Caco-2 (cell line): ENCODE results near the gene RUFY1. TPM values are rescaled to one million over a fixed set of nuclear protein-coding genes. Genes with fewer than 3 reads are reported as not detected.
"Not testable (repeated sequence)": the region's sequence is repeated elsewhere in the genome, so short reads cannot be mapped to it uniquely, and the experiment has no call there.

Experiments used
- Bru-seq: library from RNA; stranded (reverse); fragments of 400-500 nt; gene quantifications from one replicate; lab custom pipeline; 2021; lab: Mats Ljungman, UMichigan
- BruChase-seq, 2 experiments: library from RNA; stranded (reverse); fragments of 400-500 nt; gene quantifications; one replicate each; lab custom pipeline; 2021; lab: Mats Ljungman, UMichigan
- BruUV-seq: library from RNA; stranded (reverse); fragments of 400-500 nt; replicated peaks from 2 replicates; lab custom pipeline; 2021; lab: Mats Ljungman, UMichigan
- CTCF ChIA-PET: fragments of 300-600 bp; sonication (Branson Sonifier 250); formaldehyde crosslinking; loops from one replicate; lab custom pipeline; 2022; ENCODE audit warnings: antibody characterized with exemption; lab: Charles Lee
- POLR2A ChIA-PET: fragments of 300-600 bp; sonication (Branson Sonifier 250); formaldehyde crosslinking; loops from one replicate; lab custom pipeline; 2022; ENCODE audit warnings: antibody characterized with exemption; lab: Charles Lee
- DNase-seq, 2 experiments: peaks; one replicate each; pipeline versions ENCODE4 v3.0.0 to v3.0.0-alpha.2; 2020 to 2022
- H3K27me3 ChIP-seq: replicated peaks from 2 replicates; pipeline ENCODE4 v1.6.0; 2011; ENCODE audit warnings: low read length; ENCODE audit not compliant: control insufficient read depth, insufficient read depth
- H3K36me3 ChIP-seq: 2 replicates; pipeline ENCODE4 v1.5.1; 2011; ENCODE audit warnings: low read length; ENCODE audit not compliant: control insufficient read depth, insufficient read depth
- H3K4me1 ChIP-seq: fragments of 250-450 bp; sonication (Bioruptor Pico); 2 replicates; pipeline ENCODE4 v1.5.1; 2020; ENCODE audit warnings: mild to moderate bottlenecking
- H3K4me3 ChIP-seq: 2 replicates; pipeline ENCODE4 v1.5.1; 2011; ENCODE audit warnings: low read depth, mild to moderate bottlenecking, control low read depth, low read length
- H3K9me3 ChIP-seq: fragments of 250-450 bp; sonication (Bioruptor Pico); 2 replicates; pipeline ENCODE4 v1.5.1; 2020; ENCODE audit warnings: mild to moderate bottlenecking, moderate library complexity
- H3K27ac Mint-ChIP-seq: one replicate; pipeline ENCODE4 v1.8.0; 2022; ENCODE audit warnings: mixed read lengths; ENCODE audit not compliant: unreplicated experiment
- H3K27me3 Mint-ChIP-seq: one replicate; pipeline ENCODE4 v1.8.0; 2022; ENCODE audit warnings: mixed read lengths; ENCODE audit not compliant: insufficient read depth, unreplicated experiment
- H3K36me3 Mint-ChIP-seq: one replicate; pipeline ENCODE4 v1.8.0; 2022; ENCODE audit warnings: mild to moderate bottlenecking, mixed read lengths; ENCODE audit not compliant: insufficient read depth, unreplicated experiment
- H3K4me1 Mint-ChIP-seq: one replicate; pipeline ENCODE4 v1.8.0; 2022; ENCODE audit warnings: low read depth, mixed read lengths; ENCODE audit not compliant: unreplicated experiment
- H3K4me3 Mint-ChIP-seq: one replicate; pipeline ENCODE4 v1.8.0; 2022; ENCODE audit warnings: mild to moderate bottlenecking, moderate library complexity, mixed read lengths; ENCODE audit not compliant: unreplicated experiment
- H3K9me3 Mint-ChIP-seq: one replicate; pipeline ENCODE4 v1.8.0; 2022; ENCODE audit warnings: mixed read lengths; ENCODE audit not compliant: unreplicated experiment
- CTCF ChIP-seq, 2 experiments: fragments of 200-600 bp in 1 of 2; IDR thresholded peaks; 1 replicate in 1 of 2; 2 replicates in 1 of 2; pipeline versions ENCODE4 v1.5.1 to v1.8.0; 2011 to 2022; ENCODE audit warnings: antibody characterized with exemption in 1 of 2, control low read depth in 1 of 2, inconsistent platforms in 1 of 2, low read depth in 1 of 2, low read length in 1 of 2, mild to moderate bottlenecking in 1 of 2, moderate library complexity in 1 of 2; ENCODE audit not compliant: insufficient read depth in 1 of 2, severe bottlenecking in 1 of 2, unreplicated experiment in 1 of 2
- intact Hi-C: fragments of 100-400 bp; cut with micrococcal nuclease; formaldehyde crosslinking; loops from one replicate; pipeline ENCODE4 v1.10.0; 2022; ENCODE audit not compliant: unreplicated experiment
- long read RNA-seq: library from polyadenylated mRNA; stranded (forward); transcript quantifications from one replicate; pipeline ENCODE4 v2.0.0, GENCODE V29; 2022
- total RNA-seq: library from RNA; stranded (reverse); gene quantifications from 2 replicates; pipeline ENCODE4 v1.2.3, GENCODE V29; 2022

Gene RUFY1
- total RNA-seq = 33.4 and 36.3 TPM in 2 replicates
- Bru-seq, nascent RNA = percentile 70 among the genes with signal in this experiment
- BruChase-seq, experiment 1, labeled RNA remaining after a 2-hour chase = percentile 65 among the genes with signal in this experiment
- BruChase-seq, experiment 2, labeled RNA remaining after a 6-hour chase = percentile 67 among the genes with signal in this experiment
- long read RNA-seq, transcript RUFY1-201 (18 exons, 2,646 nt) = major isoform, 9 of 31 reads
- long read RNA-seq, transcript RUFY1-204 (17 exons, 2,642 nt) = major isoform, 9 of 31 reads
- long read RNA-seq, partial matches to known transcripts = 6 of 31 reads
- long read RNA-seq, other reads (novel, unspliced or antisense) = 6 of 31 reads

GRCh38 chr5:179550511-179551342 lies at the start of gene RUFY1:
Gene RUFY1, plus strand, starts transcription at chr5:179550554. Its CDS starts 16 bp downstream, at chr5:179550570.
- TSS peak; percentile 26 for BruUV-seq
- Mint-ChIP-seq H3K27me3 (no peaks in the 10 kb centered on the region), H3K9me3 (no peaks in the 10 kb centered on the region), H3K27ac (peak within 1 kb of the TSS; percentile 96), H3K4me3 (peak within 1 kb of the TSS; percentile 97), H3K4me1 (peaks cover 5% of the 10 kb centered on the region), H3K36me3 (peaks cover 23% of the 10 kb centered on the region)
- intact Hi-C loops = loop anchor here (1.0 kb wide), 1 partner anchor 9 kb away; no protein-coding TSS in a partner anchor
- ChIA-PET CTCF (interaction anchor here (0.9 kb wide), 1 partner anchor 9 kb away, joined by 4 read pairs; no protein-coding TSS in a partner anchor), POLR2A (interaction anchor here (0.6 to 1.8 kb wide), 3 partner anchors 8 to 149 kb away, joined by 6 to 25 read pairs (median 12); partner anchors contain the start of gene HNRNPH1)
- no peaks in the 10 kb centered on the region for H3K27me3 ChIP-seq
- peak; percentile 78 to 92 for DNase-seq
- no peaks in the 10 kb centered on the region for H3K36me3 ChIP-seq
- no peaks in the 10 kb centered on the region for H3K9me3 ChIP-seq
- H3K4me3 ChIP-seq = peak within 1 kb of the TSS; percentile 100
- H3K4me1 ChIP-seq = peaks cover 16% of the 10 kb centered on the region; the same call in 1 of the 2 replicates
- no peak for TF ChIP-seq CTCF (IDR thresholded peaks at IDR 0.05; ENCODE audit: insufficient read depth in 1 of 2, low read depth in 1 of 2, low read length in 1 of 2, severe bottlenecking in 1 of 2, unreplicated experiment in 1 of 2)

GRCh38 chr5:179501997-179502396 lies 48.4 kb upstream of the RUFY1 start:
- H3K9me3 Mint-ChIP-seq, DNase-seq, H3K36me3 Mint-ChIP-seq, H3K4me3 Mint-ChIP-seq, POLR2A ChIA-PET, H3K4me1 ChIP-seq, H3K36me3 ChIP-seq, BruUV-seq, H3K27ac Mint-ChIP-seq, H3K9me3 ChIP-seq, CTCF ChIA-PET, H3K4me3 ChIP-seq, H3K27me3 Mint-ChIP-seq, H3K4me1 Mint-ChIP-seq, H3K27me3 ChIP-seq, intact Hi-C loops: not testable (repeated sequence)

- H3K27me3 ChIP-seq, H3K4me1 Mint-ChIP-seq, H3K4me1 ChIP-seq, H3K9me3 Mint-ChIP-seq, H3K9me3 ChIP-seq, CTCF ChIA-PET, POLR2A ChIA-PET, H3K4me3 ChIP-seq, H3K36me3 Mint-ChIP-seq, BruUV-seq, H3K4me3 Mint-ChIP-seq, H3K27ac Mint-ChIP-seq, intact Hi-C loops, H3K27me3 Mint-ChIP-seq, DNase-seq, H3K36me3 ChIP-seq: not testable (repeated sequence)
Measured at GRCh38 chr5:179502420-179502819, 47.9 kb upstream of the RUFY1 start.
